Limb (tissue), 2 donors: ENCODE measurements around the gene SLC35G2.
"Not testable (repeated sequence)": the region's sequence is repeated elsewhere in the genome, so short reads cannot be mapped to it uniquely, and the experiment has no call there.

ENCODE experiments used
- DNase-seq, 2 donors: peaks; one replicate each; pipeline ENCODE4 v3.0.0-alpha.2; 2016; ENCODE audit errors: extremely low spot score in 2 of 2

The SLC35G2 gene

GRCh38 chr3:136818769-136819391 lies at the start of gene SLC35G2:
TSS of gene SLC35G2 (plus strand) at chr3:136819126. CDS start at chr3:136854461, 35,335 bp downstream.
- DNase-seq, result peak; percentile 32 to 82

DNA sequence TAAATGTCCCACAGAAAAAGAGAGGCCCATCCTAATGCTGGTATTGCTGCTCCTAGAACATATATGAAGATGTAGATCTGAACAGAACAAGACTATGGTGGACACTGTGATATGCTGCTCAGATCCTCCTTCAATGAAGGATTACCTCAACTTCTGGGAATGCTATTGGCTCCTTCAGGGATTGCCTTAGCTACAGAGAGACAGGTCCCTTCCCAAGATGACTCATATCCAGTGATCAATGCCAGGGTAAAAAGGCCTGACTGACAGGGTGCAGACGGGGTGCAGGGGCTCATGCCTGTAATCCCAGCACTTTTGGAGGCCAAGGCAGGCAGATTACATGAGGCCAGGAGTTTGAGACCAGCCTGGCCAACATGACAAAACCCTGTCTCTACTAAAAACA lies 46.2 kb upstream of the SLC35G2 start:
- DNase-seq, result no peak

DNA sequence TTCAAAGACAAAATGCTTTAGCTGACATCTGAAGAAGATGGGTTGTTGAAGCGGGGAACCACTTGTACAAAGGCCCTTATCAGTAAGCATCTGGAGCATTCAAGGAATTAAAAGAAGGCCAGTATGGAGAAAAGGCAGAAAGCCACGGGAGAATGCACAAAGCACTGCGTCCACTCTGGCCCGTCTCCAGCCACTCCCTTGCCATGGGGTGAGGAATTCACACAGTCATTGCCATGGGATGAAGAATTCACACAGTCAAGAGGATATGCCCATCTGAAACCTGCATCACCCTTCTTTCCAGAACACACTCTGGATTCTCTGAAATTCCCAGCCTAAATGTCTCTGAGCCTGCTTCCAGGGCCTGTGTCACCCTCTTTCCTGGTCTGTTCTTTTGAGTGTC lies 40.1 kb upstream of the SLC35G2 start:
- DNase-seq, result no peak

DNA sequence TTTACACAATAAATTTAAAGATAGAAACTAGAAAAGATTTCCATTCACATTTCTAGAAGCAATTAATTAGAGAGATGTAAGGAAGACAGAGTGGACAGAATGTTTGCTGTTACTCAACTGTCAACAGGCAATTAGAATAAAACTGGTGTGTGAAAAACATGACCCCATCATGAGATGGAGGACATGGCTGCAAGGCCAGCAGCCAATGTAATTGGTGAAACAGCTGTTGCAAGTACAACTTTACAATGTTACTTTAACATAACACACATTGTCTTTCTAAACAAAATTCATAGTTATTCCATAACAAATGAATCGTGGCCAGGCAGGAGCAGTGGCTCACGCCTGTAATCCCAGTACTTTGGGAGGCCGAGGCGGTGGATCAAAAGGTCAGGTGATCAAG lies 38.2 kb upstream of the SLC35G2 start:
- DNase-seq, result no peak

- DNase-seq, result no peak
Observed at GRCh38 chr3:136783708-136784191, 35.2 kb upstream of the SLC35G2 start.

DNA sequence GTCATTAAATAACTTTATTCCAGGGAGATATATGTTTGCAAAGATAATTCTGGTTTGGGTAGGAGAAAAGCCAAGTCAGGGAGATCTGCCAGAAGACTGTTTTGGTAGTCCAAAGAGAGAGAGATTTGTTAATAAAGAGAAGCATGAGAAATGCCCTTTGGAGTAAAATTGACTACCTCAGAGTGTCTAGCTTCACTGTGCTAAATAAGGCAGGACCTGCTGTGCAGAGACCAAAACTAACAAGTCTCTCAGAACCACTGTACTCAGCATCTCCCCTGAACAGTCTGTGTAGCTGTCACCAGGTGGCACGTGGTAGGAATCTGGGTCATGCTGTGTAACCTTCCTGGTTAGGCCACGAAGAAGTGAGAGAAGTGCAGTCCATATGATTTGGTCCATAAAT lies 31.6 kb upstream of the SLC35G2 start:
- no peak for DNase-seq

DNA sequence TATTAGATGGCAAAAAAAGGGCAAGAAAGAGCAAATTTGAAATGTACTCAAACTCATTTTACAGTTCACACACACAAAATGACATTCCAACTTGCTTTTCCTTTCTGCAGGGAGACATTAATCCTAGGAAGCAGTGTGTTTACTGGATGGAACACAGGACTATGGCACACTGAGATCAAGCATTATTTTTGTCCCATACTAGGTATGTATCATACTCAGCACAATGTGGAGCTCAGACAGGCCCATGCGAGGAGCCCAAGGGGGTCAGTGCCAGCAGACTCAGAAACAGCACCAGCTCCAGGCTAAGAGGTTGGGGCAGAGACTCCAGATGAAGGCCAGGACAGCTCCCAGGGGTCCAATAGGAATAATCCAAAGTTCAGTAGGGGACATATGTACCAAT lies 30.8 kb upstream of the SLC35G2 start:
- DNase-seq, result no peak

DNA sequence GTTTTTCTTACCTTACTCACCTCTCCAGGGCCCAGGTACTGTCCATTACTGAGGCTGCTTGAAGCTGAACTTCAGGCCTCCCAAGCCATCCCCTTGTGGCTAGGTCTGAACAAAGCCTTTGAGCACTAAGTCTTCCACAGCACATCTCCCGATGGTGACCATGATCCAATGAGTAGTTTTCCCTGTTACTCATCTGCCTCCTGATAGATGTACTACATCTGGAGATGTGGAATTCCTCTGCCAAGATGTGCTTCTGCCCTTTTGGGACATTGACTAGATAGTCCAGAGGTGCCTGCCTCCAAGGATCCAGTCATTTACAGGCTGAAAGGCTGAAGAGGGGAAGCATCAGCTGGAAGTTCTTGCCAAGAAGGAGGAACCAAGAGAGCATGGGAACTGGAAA lies 28.9 kb upstream of the SLC35G2 start:
- DNase-seq, result no peak

DNA sequence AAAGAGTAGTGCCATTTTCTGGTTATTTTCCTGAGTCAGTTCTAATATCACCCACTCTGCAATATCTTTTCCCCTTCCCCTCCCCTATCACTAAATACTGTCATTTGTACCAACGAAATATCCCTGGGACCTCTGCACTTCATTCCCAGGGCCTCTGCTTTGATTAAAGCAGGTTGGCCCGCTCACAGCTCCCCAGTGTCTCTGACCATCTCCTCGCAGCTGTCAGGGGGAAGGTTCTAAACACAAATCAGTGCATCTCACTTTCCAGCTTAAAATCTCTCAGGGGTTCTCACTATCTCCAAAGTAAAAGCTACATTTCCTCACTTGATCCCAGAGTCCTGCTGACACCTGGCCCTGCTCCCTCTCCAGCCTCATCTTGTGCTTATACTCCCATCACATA lies 28.1 kb upstream of the SLC35G2 start:
- no peak for DNase-seq

DNA sequence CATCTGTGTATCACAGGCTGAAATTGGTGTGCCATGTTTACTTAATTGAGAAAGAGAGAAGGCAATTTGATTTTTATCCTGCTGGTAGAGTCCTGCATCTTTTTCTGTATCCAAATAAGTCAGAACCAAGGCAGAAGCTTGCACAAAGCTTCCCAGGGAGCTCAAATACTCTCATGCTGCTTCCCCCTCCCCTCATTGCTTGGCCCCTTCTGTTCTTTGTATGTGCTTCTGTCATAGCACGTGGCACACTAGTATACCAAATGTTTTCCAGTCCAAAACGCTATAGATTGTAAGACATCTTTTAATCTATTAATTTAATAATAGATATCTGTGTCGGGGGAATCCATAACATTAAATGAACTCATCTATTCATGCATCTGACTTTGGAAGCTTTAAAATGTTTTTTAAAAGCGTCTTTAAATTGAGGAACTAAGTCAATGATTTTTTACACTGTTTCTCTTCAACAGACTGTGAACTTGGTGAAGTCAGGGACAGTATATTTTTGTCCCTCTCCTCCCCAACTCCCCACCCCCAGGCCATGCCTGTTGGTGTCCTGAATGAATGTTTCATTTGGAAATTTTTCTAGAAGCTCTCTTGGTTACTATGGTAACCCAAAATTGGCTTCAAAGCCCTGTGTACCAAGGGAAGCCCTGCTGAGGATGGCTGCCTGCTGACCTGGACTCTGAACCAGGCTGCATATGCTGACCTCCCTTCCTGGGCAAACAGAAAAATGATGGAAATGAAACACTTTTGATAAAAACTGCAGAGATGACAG lies 26.2 kb upstream of the SLC35G2 start:
- DNase-seq, result no peak

GRCh38 chr3:136801146-136801545 lies 17.8 kb upstream of the SLC35G2 start:
- not testable (repeated sequence) for DNase-seq

DNA sequence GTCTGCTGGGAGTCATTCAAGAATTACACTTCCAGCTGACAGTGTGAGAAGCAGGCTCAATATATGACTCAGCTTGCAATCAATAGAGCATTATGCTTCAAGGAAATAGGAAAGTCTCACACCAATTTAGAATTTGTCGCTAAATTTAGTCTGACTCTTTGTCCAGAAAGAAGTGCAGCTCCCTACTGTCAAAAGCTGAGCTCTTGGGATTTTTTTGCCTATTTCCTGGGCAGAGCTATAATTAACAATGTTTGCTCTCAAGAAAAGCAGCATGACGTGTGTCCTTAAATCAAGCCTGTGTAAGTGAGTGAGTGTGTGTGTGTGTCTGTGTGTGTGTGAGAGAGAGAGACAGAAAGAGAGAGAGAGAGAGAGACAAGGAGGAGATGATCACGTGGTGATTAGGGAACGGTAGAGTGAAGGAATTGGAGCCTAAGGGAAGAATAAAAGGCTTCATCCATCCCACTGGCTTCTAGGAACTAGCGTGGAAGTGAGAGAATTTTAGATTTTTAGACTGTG lies 16.4 kb upstream of the SLC35G2 start:
- DNase-seq, result no peak

DNA sequence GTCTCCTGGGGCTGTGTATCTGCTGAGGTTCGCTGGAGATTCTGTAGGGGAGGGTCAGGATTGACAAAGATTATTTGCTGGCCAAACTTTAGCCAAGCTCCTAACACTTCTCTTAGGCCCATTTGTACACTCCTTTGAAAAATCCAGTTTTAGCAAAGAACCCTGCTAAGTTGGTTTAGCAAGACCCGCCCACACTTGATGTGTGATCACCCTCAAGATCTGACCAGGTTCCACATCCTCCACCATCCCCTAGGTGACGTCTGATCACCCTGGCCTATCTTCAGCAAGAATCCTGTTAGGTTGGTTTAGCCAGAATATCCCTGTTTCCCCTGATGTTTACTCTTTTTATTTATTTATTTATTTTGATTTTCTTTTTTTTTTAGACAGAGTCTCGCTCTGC lies 14.8 kb upstream of the SLC35G2 start:
- DNase-seq, result no peak

DNA sequence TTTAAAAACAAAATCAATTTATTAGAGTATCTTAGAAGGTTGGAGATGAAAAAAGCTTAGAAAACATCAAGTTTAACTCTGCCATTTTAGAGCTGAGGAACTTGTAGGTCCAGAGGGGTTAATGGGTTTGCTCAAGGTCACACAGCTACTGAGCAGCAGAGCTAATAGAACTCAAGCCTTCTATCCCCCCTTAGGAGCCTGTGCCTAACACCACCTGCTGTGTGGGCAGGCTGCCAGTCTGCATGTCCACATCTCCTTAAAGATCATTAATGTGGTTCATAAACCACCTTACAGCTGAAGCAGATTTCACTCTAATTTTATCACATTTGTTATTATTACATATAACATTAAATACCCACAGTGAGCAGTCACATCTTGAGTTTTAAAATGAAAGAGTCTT lies 14.1 kb upstream of the SLC35G2 start:
- no peak for DNase-seq

- no peak for DNase-seq
Observed at GRCh38 chr3:136805795-136806194, 13.1 kb upstream of the SLC35G2 start.

DNA sequence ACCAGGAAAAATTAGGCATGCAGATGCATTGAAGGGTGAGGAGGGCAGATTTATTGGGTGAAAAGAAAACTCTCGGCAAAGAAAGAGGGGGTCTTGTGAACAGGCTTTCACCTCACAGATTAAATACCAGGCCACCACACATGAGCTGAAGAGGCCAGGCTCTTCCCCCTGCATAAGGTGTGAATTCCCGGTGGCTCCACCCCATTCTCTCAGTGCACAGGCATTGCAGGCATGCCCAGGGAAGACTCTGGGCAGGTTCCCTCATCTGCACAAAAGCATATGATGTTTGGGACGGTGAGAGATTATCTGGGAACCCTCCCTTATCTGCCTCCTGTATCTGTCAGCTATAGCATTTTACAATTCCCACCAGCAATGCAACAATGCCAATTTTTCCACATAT lies 7.2 kb upstream of the SLC35G2 start:
- DNase-seq, result no peak

- DNase-seq, result no peak
Observed at GRCh38 chr3:136817448-136817847, 1.5 kb upstream of the SLC35G2 start.

GRCh38 chr3:136818191-136818768 lies 646 bp upstream of the SLC35G2 start:
- DNase-seq, result no peak

DNA sequence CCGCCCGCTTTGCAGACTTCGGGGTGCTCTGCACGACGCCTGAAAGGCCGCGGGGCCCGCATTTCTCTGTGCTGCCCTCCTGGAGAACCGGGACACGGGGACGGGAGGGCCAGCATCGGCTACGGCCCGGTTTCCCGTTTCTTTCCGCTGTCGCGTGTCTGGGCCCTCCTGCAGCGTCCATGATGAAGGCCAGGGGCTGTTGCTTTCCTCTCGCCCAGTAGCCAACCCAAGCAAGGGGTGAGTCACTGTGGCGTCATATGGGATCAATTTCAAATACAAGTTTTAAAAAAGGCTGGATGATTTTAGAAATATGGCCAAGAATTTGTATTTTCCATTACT lies 435 bp downstream of the SLC35G2 start:
- DNase-seq, result no peak

- DNase-seq, result peak; percentile 21 to 66
Observed at GRCh38 chr3:136819731-136820679, 1.1 kb downstream of the SLC35G2 start.

- DNase-seq, result no peak
Observed at GRCh38 chr3:136831461-136831860, 12.5 kb downstream of the SLC35G2 start.
